ENCODE data around the gene NR6A1.

DNA sequence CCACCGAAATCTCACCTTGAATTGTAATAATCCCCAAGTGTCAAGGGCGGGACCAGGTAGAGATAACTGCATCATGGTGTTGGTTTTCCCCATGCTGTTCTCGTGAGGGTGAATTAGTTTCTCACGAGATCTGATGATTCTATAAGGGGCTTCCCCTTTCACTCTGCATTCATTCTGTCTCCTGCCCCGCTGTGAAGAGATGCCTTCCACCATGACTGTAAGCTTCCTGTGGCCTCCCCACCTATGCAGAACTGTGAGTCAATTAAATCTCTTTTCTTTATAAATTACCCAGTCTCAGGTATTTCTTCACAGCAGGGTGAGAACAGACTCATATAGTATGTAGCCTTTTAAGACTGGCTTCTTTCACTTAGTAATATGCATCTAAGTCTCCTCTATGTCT is 135.8 kb downstream of the NR6A1 start:
- no peak for TF ChIP-seq CTCF (IDR thresholded peaks at IDR 0.05)
- no peak for TF ChIP-seq POLR2A (IDR thresholded peaks at IDR 0.05)

All from ovary (tissue), 3 donors.